ENCODE measurements around the gene ANKH.

- TF ChIP-seq CTCF (IDR thresholded peaks at IDR 0.05) (no peak), EZH2 (IDR thresholded peaks at IDR 0.05) (no peak)
These were observed 207.8 kb downstream of the ANKH start for GRCh38 chr5:14663734-14664269.

Measured in neural progenitor cell (in vitro differentiated cells).